Tibial artery (tissue), 4 donors: ENCODE data around the gene GAB2.

Experiments used
- DNase-seq, 2 donors: peaks; one replicate each; pipeline ENCODE4 v3.0.0-alpha.2; 2019
- H3K27ac ChIP-seq, 2 donors: fragments of 200-600 bp; sonication (generic) in 1 of 2; 1 replicate in 1 of 2; 2 replicates in 1 of 2; pipeline ENCODE4 v1.5.1; 2018 to 2019; ENCODE audit warnings: mild to moderate bottlenecking in 1 of 2
- H3K27me3 ChIP-seq, 2 donors: fragments of 200-600 bp; sonication (generic) in 1 of 2; one replicate each; pipeline versions ENCODE4 v1.5.1 to v1.6.0; 2016 to 2019
- H3K36me3 ChIP-seq, 3 donors: fragments of 200-600 bp; sonication (generic) in 2 of 3; one replicate each; pipeline ENCODE4 v1.5.1; 2016 to 2019; ENCODE audit warnings: mild to moderate bottlenecking in 2 of 3
- H3K4me1 ChIP-seq, 4 donors: fragments of 200-600 bp; sonication (generic) in 2 of 4; 1 replicate in 3 of 4; 2 replicates in 1 of 4; pipeline ENCODE4 v1.5.1; 2016 to 2019
- H3K4me3 ChIP-seq, 2 donors: fragments of 200-600 bp; sonication (generic) in 1 of 2; 1 replicate in 1 of 2; 2 replicates in 1 of 2; pipeline ENCODE4 v1.5.1; 2018 to 2019; ENCODE audit warnings: mild to moderate bottlenecking in 2 of 2
- H3K9me3 ChIP-seq, 3 donors: fragments of 200-600 bp; sonication (generic) in 1 of 3; one replicate each; pipeline ENCODE4 v1.5.1; 2016 to 2019
- CTCF ChIP-seq, 2 experiments: fragments of 200-600 bp in 1 of 2; fragments of 450-650 bp in 1 of 2; IDR thresholded peaks; one replicate each; pipeline ENCODE4 v1.5.1; 2017 to 2019; ENCODE audit warnings: antibody characterized with exemption in 2 of 2, mild to moderate bottlenecking in 1 of 2, moderate library complexity in 1 of 2
- intact Hi-C: fragments of 100-400 bp; cut with DNase I; formaldehyde crosslinking; loops from one replicate; pipeline ENCODE4 v1.15.0; 2023; ENCODE audit warnings: low total_unique reads

Gene GAB2

DNA sequence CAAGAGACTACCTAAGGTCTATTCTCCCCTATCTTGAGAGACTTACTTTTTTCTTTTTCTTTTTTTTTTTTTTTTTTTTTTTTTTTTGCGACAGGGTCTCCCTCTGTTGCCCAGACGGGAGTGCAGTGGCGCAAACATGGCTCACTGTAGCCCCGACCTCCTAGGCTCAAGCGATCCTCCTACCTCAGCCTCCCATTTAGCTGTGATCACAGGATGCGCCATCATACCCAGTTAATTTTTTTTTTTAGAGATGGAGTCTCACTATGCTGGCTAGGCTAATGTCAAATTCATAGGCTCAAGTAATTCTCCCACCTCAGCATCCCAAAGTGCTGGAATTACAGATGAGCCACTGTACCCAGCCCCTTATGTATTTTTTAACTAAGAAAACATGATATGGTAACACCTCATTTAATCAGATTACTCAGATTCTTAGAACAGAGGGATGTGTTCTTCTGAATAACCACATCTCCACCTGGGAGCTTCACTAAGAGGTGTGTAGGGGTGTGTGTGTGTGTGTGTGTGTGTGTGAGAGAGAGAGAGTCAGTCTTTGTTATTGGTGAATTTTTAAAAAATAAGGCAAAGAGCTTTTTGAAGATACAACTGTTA lies 126.0 kb downstream of the GAB2 start:
- no peak for DNase-seq
- TF ChIP-seq CTCF (IDR thresholded peaks at IDR 0.05): no peak
- no peaks in the 10 kb centered on the region for H3K36me3 ChIP-seq
- H3K9me3 ChIP-seq: peaks cover 0 to 6% (median 0%) of the 10 kb centered on the region in 3 donors
- no peak overlapping the region for H3K4me3 ChIP-seq
- no peaks in the 10 kb centered on the region for H3K27me3 ChIP-seq
- no peak overlapping the region for H3K27ac ChIP-seq
- H3K4me1 ChIP-seq: peaks cover 0 to 34% (median 1%) of the 10 kb centered on the region in 4 donors
- intact Hi-C loops: no loop called here

- Histone ChIP-seq H3K36me3 (no peaks in the 10 kb centered on the region), H3K9me3 (peaks cover 0 to 6% (median 0%) of the 10 kb centered on the region in 3 donors), H3K4me1 (peaks cover 0 to 23% (median 1%) of the 10 kb centered on the region in 4 donors), H3K27ac (peak overlapping the region; percentile 10 to 21), H3K27me3 (no peaks in the 10 kb centered on the region), H3K4me3 (no peak overlapping the region)
- DNase-seq: peak in 1 of 2 donors; percentile 74
- intact Hi-C loops: no loop called here
- no peak for TF ChIP-seq CTCF (IDR thresholded peaks at IDR 0.05)
These were observed 127.1 kb downstream of the GAB2 start for GRCh38 chr11:78290293-78291176.

DNA sequence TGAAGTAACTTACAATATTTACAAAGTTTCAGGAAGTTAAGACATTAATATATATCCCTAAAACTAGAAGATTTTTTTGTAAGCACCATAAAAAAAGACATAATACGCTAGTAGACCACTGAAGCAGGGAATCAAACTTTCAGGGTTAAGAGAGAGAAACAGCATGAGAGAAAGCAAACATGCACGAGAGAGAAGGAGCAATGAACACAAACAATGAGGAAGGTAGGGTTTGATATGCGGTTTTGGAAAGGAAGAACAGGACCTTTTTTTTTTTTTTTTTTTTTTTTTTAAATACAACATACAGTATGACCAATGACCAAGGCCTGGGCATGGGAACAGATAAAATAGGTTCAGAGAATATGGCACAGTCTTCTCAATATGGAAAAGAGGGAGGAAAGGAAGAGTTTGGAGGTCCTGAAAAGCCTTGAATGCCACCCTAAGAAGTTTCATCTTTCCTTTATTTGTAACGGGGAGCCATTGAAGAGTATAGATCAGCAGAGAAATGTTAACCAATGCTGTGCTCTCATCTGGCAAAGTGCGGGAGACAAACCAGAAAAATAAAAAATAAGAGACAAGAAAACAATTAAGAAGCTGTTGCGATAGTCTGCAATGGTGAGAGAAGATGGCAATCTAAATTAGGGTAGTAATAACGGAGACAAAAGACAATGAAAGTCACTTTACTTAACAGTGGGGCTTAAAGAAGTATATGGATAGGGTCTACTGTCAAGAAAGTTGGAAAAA lies 127.9 kb downstream of the GAB2 start:
- Histone ChIP-seq H3K4me1 (peaks cover 0 to 22% (median 1%) of the 10 kb centered on the region in 4 donors), H3K4me3 (no peak overlapping the region)

GRCh38 chr11:78284260-78284659 lies 133.4 kb downstream of the GAB2 start:
- no peak for DNase-seq
- intact Hi-C loops: no loop called here
- Histone ChIP-seq H3K9me3 (peaks cover 0 to 6% (median 0%) of the 10 kb centered on the region in 3 donors), H3K27ac (no peak overlapping the region), H3K36me3 (peaks cover 0 to 17% (median 9%) of the 10 kb centered on the region in 3 donors), H3K4me3 (no peak overlapping the region), H3K27me3 (no peaks in the 10 kb centered on the region), H3K4me1 (peaks cover 0 to 8% (median 0%) of the 10 kb centered on the region in 4 donors)
- no peak for TF ChIP-seq CTCF (IDR thresholded peaks at IDR 0.05)

More for the DNA sequence above, 127.9 kb downstream of the GAB2 start:
- no peaks in the 10 kb centered on the region for H3K36me3 ChIP-seq
- no peaks in the 10 kb centered on the region for H3K27me3 ChIP-seq
- H3K9me3 ChIP-seq: peaks cover 0 to 6% (median 0%) of the 10 kb centered on the region in 3 donors
- DNase-seq: no peak
- intact Hi-C loops: no loop called here
- no peak for TF ChIP-seq CTCF (IDR thresholded peaks at IDR 0.05)
- no peak overlapping the region for H3K27ac ChIP-seq

DNA sequence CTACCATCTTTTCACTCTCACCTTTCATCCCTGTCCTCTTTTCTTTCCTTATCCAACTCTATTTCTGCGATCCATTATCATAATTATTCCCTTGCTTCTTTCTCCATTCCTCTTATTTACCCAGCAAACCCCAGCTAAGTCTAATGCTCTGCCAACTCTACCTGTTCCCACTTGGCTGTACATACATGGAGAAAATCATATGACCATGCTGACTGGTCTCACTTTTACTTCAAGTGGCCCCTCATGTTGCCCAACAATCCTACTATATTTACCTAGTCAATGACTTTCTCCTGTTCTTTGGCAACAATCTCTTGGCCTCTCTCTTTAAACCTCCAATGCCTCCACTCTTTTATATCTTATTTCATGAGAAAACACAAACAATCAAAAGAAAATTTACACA lies 134.8 kb downstream of the GAB2 start:
- Histone ChIP-seq H3K4me1 (peaks cover 0 to 10% (median 0%) of the 10 kb centered on the region in 4 donors), H3K27me3 (no peaks in the 10 kb centered on the region), H3K4me3 (no peak overlapping the region), H3K9me3 (no peaks in the 10 kb centered on the region), H3K36me3 (peaks cover 0 to 18% (median 9%) of the 10 kb centered on the region in 3 donors), H3K27ac (no peak overlapping the region)
- TF ChIP-seq CTCF (IDR thresholded peaks at IDR 0.05): no peak
- intact Hi-C loops: no loop called here
- DNase-seq: no peak
